Panc1 (cell line): ENCODE measurements around the gene TPD52L1.

Experiments used
- POLR2AphosphoS5 ChIP-seq: IDR thresholded peaks from 2 replicates; pipeline ENCODE4 v1.6.1; 2012; ENCODE audit warnings: mild to moderate bottlenecking, low read depth, low read length, moderate library complexity
- TF ChIP-seq, protein P1 (sequence below): fragments of 450-650 bp; IDR thresholded peaks from 2 replicates; pipeline ENCODE4 v1.5.1; 2017; ENCODE audit warnings: mild to moderate bottlenecking

DNA sequence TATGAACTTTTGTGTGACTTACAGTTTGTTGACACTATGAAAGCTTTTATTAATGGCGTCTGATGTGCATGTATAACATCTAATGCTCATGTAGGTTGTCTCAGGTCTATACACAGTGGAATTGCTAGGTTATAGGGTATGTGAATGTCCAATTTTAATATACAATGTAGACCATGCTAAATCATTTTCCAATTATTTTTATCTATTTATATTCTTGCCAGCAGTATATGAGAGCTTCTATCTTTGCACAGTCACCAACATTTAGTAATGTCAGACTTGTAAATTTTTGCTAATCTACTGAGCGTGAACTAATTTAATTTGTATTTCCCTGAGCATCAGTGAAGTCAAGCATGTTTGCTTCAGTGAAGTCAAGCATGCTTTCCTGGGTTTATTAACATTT is 64.4 kb downstream of the TPD52L1 start:
- TF ChIP-seq, protein P1, sequence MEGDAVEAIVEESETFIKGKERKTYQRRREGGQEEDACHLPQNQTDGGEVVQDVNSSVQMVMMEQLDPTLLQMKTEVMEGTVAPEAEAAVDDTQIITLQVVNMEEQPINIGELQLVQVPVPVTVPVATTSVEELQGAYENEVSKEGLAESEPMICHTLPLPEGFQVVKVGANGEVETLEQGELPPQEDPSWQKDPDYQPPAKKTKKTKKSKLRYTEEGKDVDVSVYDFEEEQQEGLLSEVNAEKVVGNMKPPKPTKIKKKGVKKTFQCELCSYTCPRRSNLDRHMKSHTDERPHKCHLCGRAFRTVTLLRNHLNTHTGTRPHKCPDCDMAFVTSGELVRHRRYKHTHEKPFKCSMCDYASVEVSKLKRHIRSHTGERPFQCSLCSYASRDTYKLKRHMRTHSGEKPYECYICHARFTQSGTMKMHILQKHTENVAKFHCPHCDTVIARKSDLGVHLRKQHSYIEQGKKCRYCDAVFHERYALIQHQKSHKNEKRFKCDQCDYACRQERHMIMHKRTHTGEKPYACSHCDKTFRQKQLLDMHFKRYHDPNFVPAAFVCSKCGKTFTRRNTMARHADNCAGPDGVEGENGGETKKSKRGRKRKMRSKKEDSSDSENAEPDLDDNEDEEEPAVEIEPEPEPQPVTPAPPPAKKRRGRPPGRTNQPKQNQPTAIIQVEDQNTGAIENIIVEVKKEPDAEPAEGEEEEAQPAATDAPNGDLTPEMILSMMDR = no peak
- no peak for TF ChIP-seq POLR2AphosphoS5
